Measurements from ENCODE around the gene ID2.

DNA sequence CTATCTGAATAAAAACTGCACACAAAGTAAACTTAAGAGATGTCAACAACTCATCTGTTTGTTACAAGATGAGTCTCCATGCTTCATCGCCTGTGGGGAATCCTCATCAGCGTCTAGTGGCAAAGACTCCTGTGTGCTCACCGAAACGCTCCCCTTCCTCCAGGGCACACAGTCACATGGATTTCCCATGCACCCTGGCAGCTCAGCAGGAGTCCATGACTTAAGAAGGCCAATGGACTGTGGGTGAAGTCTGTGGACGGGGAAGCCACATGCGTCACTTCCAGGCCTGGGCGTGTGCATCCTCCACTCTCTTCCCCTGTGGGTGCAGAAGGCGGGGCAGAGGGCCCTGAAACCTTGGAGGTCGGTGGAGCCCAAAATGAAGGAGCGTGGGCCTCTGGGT lies 41.1 kb downstream of the ID2 start:
- TF ChIP-seq, protein P1, sequence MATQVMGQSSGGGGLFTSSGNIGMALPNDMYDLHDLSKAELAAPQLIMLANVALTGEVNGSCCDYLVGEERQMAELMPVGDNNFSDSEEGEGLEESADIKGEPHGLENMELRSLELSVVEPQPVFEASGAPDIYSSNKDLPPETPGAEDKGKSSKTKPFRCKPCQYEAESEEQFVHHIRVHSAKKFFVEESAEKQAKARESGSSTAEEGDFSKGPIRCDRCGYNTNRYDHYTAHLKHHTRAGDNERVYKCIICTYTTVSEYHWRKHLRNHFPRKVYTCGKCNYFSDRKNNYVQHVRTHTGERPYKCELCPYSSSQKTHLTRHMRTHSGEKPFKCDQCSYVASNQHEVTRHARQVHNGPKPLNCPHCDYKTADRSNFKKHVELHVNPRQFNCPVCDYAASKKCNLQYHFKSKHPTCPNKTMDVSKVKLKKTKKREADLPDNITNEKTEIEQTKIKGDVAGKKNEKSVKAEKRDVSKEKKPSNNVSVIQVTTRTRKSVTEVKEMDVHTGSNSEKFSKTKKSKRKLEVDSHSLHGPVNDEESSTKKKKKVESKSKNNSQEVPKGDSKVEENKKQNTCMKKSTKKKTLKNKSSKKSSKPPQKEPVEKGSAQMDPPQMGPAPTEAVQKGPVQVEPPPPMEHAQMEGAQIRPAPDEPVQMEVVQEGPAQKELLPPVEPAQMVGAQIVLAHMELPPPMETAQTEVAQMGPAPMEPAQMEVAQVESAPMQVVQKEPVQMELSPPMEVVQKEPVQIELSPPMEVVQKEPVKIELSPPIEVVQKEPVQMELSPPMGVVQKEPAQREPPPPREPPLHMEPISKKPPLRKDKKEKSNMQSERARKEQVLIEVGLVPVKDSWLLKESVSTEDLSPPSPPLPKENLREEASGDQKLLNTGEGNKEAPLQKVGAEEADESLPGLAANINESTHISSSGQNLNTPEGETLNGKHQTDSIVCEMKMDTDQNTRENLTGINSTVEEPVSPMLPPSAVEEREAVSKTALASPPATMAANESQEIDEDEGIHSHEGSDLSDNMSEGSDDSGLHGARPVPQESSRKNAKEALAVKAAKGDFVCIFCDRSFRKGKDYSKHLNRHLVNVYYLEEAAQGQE (IDR thresholded peaks at IDR 0.05), result no peak
- TF ChIP-seq POLR2A (IDR thresholded peaks at IDR 0.05; ENCODE audit: low read length) (0 out of 2 replicates have a peak, but pooled peaks have one; percentile 10), KDM1A (IDR thresholded peaks at IDR 0.05; ENCODE audit: low read depth) (no peak), RAD21 (conservative IDR thresholded peaks at IDR 0.05 in 1 of 2, IDR thresholded peaks at IDR 0.05 in 1 of 2) (no peak)

Measured in A549 (cell line).